ENCODE measurements around the gene RCAN3.

GRCh38 chr1:24551960-24552571 lies 49.4 kb downstream of the RCAN3 start:
- TF ChIP-seq GATA2 (IDR thresholded peaks at IDR 0.05; ENCODE audit: low read depth, low read length) = no peak
- no peak for TF ChIP-seq GATA3 (IDR thresholded peaks at IDR 0.05; ENCODE audit: low read depth, low read length)
